ENCODE measurements around the gene ATG7. TPM values are rescaled to one million over a fixed set of nuclear protein-coding genes. Genes with fewer than 3 reads are reported as not detected.
"Not testable (repeated sequence)": the region's sequence is repeated elsewhere in the genome, so short reads cannot be mapped to it uniquely, and the experiment has no call there.

The ATG7 gene
- polyA plus RNA-seq, 3 donors: 23.1 to 27.4 (median 26.6) TPM

GRCh38 chr3:11393401-11393800, 121.2 kb downstream of the ATG7 start:
- no peak for DNase-seq (ENCODE audit: extremely low read depth in 1 of 11, low read depth in 9 of 11, low spot score in 4 of 11)

DNA sequence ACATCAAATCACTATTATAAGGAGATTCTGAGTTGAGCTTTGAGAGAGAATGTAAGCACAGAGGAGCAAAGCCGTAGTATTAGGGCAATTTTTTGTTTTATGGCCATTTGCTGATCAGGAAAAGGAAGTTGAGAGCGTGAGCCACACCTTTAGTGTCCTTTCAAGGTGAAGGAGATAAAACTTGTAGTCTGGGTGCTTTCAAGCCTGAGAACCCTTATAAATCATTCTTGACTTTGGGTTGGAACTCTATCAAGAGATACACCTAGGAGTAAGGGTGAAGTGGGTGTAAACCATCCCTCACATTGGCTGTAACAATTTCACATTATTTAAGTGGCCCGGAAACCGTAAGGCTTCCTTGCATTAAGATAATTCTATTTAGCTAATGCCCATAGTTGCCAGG, 122.2 kb downstream of the ATG7 start:
- no peak for DNase-seq (ENCODE audit: extremely low read depth in 1 of 11, low read depth in 9 of 11, low spot score in 4 of 11)

GRCh38 chr3:11400213-11400612, 128.0 kb downstream of the ATG7 start:
- DNase-seq (ENCODE audit: extremely low read depth in 1 of 11, low read depth in 9 of 11, low spot score in 4 of 11): no peak

GRCh38 chr3:11401434-11401833, 129.2 kb downstream of the ATG7 start:
- no peak for DNase-seq (ENCODE audit: extremely low read depth in 1 of 11, low read depth in 9 of 11, low spot score in 4 of 11)

DNA sequence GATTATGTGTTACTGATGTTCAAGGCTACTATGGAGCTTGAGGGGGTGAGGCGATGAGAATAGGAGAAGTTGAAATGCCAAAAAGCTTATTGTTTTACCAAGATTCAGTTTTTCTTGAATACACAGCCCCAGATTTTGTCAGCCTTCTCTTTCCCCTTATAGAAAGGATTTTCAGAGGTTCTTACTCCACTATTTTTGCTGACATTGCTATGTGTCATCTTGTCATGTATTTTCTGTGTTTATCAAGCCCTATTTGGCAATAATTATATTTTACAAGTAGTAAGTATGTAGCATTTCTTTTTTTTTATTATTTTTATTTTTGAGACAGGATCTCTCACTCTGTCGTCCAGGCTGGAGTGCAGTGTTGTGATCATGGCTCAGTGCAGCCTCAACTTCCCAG, 133.1 kb downstream of the ATG7 start:
- DNase-seq (ENCODE audit: extremely low read depth in 1 of 11, low read depth in 9 of 11, low spot score in 4 of 11): no peak

- DNase-seq (ENCODE audit: extremely low read depth in 1 of 11, low read depth in 9 of 11, low spot score in 4 of 11): no peak
These were observed 135.4 kb downstream of the ATG7 start for GRCh38 chr3:11407644-11408043.

DNA sequence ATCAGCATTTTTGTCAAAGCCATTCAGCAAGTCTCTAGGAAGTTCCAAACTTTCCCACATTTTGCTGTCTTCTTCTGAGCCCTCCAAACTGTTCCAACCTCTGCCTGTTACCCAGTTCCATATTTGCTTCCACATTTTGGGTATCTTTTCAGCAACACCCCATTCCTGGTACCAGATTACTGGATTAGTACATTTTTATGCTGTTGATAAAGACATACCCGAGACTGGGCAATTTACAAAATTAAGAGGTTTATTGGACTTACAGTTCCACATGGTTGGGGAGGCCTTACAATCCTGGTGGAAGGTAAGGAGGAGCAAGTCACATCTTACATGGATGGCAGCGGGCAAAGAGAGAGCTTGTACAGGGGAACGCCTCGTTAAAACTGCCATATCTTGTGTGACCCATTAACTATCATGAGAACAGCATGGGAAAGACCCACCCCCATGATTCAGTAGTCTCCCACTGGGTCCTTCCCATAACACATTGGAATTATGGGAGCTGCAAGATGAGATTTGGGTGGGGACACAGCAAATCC, 136.2 kb downstream of the ATG7 start:
- not testable (repeated sequence) for DNase-seq (ENCODE audit: extremely low read depth in 1 of 11, low read depth in 9 of 11, low spot score in 4 of 11)

DNA sequence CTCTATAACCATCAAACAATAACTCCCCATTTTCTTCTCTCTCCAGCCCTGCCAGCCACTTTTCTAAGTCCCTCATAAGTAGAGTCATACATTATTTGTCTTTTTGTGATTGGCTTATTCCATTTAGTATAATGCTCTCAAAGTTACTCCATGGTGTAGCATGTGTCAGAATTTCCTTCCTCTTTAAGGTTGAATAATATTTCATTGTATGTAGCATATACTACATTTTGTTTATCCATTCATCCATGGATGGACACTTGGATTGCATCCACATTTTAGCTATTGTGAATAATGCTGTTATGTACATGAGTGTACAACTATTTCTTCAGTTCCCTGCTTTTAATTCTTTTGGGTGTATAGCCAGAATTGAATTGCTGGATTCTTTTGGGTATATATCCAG, 138.4 kb downstream of the ATG7 start:
- no peak for DNase-seq (ENCODE audit: extremely low read depth in 1 of 11, low read depth in 9 of 11, low spot score in 4 of 11)

DNA sequence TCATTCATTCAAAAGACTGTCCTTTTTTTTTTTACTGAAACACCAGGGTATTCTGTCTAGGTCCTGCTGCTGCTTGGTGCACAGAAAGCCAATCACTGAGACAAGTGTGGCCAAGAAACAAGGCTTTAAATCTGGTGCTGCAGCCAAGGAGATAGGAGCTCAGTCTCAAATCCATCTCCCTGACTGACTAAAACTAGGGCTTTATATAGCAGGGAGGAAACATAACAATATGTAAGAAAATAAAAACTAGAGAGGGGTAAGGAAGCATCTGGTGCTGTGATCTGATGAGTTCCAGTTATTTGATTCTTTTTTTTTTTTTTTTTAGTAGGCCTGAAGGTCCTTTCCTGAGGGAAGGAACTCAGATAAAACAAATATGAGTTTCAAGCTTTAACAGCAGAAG, 139.8 kb downstream of the ATG7 start:
- no peak for DNase-seq (ENCODE audit: extremely low read depth in 1 of 11, low read depth in 9 of 11, low spot score in 4 of 11)

- no peak for DNase-seq (ENCODE audit: extremely low read depth in 1 of 11, low read depth in 9 of 11, low spot score in 4 of 11)
These were observed 140.9 kb downstream of the ATG7 start for GRCh38 chr3:11413071-11413470.

- DNase-seq (ENCODE audit: extremely low read depth in 1 of 11, low read depth in 9 of 11, low spot score in 4 of 11): no peak
These were observed 142.9 kb downstream of the ATG7 start for GRCh38 chr3:11415099-11415498.

GRCh38 chr3:11420066-11420465, 147.9 kb downstream of the ATG7 start:
- DNase-seq (ENCODE audit: extremely low read depth in 1 of 11, low read depth in 9 of 11, low spot score in 4 of 11): no peak

- DNase-seq (ENCODE audit: extremely low read depth in 1 of 11, low read depth in 9 of 11, low spot score in 4 of 11): no peak
These were observed 150.1 kb downstream of the ATG7 start for GRCh38 chr3:11422291-11422690.

DNA sequence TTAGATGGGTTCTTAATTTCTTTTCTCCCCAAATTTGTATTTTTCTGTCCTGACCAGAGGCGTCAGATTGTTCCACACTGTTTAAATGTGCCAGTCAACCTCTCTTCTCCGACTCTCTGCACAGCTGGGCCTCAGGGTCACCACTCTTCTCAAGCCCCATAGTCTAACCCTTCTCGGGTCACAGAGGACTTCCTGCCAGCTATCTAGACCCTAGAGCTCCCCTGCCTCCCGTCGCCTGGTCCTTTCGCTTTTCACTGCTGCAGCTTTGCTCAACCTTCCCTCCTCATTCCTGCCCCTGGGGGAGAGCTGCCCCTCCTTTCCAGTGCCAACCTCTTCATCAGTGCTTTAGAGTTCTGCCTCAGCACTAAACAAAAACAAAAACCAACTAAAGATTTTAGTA, 151.7 kb downstream of the ATG7 start:
- DNase-seq (ENCODE audit: extremely low read depth in 1 of 11, low read depth in 9 of 11, low spot score in 4 of 11): no peak

- DNase-seq (ENCODE audit: extremely low read depth in 1 of 11, low read depth in 9 of 11, low spot score in 4 of 11): no peak
These were observed 152.1 kb downstream of the ATG7 start for GRCh38 chr3:11424277-11424676.

DNA sequence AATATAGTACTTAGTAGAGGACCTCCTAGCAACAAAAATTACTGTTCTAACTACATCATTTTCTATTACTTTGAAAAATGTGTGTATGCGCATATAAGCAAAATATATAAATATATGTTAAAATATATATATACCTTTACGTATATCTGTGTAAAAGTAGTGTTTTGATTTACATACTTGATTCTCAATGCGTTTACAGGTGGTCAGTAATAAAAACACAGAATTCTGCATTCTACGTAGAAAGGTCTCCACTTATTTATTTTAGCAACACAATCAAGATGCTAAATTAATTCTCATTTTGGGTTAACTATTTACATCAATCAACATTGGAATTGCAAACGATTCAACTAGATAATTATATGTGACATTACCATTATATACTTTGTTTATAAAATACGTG, 158.0 kb downstream of the ATG7 start:
- no peak for DNase-seq (ENCODE audit: extremely low read depth in 1 of 11, low read depth in 9 of 11, low spot score in 4 of 11)

DNA sequence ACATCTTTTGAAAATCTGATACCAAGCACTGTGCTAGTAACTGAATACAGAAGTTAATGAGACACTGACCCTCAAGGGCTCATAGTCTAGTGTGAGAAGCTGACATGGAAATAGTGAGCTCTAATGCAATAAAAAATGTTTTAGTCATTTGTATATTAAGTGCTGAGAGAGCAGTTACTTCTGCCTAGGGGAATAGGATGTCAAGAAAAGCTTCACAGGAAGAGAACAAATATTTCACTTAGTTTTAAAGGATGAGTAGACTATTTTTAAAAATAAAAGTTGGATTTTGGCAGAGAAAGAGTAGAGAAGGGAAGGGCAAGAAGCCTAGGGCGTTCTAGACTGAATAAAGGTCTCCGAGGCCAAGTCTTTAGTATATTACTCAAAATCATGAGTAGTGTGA, 158.4 kb downstream of the ATG7 start:
- no peak for DNase-seq (ENCODE audit: extremely low read depth in 1 of 11, low read depth in 9 of 11, low spot score in 4 of 11)

- no peak for DNase-seq (ENCODE audit: extremely low read depth in 1 of 11, low read depth in 9 of 11, low spot score in 4 of 11)
These were observed 159.1 kb downstream of the ATG7 start for GRCh38 chr3:11431319-11431718.

GRCh38 chr3:11434017-11434526, 161.9 kb downstream of the ATG7 start:
- DNase-seq (ENCODE audit: extremely low read depth in 1 of 11, low read depth in 9 of 11, low spot score in 4 of 11): peak in 6 of 11 donors; percentile 13 to 69 (median 36)

DNA sequence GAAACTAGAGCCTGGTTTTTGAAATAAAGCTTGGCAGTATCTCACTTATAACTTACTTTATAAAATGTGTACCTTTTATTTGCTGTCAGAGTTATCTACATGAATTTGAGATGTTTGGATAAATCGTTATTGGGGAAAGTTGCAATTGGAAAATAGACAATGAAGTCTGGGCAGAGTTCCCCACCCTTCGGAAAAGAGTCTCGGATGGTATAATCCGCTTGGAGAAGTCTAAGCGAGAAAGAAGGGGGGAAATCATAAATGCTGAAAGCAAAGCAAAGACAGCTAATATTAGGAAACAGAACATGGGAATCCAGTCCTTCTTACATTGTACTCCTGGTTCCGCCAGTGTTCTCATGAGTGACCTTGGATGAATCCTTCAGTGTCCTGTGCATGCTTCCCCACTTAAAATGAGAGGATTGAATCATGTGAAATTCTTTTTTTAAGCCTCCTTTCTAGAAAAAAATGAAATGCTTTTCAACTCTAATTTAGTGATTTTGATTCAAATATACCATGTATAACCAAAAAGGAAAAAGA, 162.4 kb downstream of the ATG7 start:
- DNase-seq (ENCODE audit: extremely low read depth in 1 of 11, low read depth in 9 of 11, low spot score in 4 of 11): no peak

DNA sequence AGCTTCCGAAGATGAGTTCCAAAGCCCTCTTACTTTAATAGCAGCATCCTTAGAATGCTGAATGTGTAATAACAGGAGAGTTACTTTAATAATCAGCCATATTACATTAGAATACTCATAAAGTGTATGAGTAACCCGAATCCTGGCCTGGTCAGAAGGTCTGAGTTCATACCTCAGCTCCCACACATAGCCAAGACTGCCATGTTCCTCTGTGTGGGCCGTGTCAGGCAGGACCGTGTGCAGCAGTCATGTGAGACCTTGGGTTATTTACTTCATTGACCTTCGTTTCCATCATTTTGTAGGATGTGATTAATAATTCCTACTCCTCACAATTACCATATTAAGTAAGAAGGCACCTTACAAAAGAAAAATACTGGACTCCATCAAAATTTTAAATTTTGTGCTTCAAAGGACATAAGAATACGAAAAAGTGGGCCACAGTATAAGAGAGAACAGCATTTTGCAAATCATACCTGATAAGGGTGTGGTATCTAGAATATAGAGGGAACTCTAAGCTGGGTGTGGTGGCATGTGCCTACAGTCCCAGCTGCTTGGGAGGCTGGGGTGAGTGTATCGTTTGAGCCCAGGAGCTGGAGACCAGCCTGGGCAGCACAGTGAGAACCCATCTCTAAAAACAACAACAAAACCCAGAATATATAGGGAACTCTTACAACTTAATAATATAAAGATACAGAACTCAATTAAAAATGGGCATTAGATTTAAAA, 163.4 kb downstream of the ATG7 start:
- DNase-seq (ENCODE audit: extremely low read depth in 1 of 11, low read depth in 9 of 11, low spot score in 4 of 11): no peak

Measured in renal cortex interstitium (tissue), 11 donors.